ENCODE results near the gene NEK1.
"Not testable (repeated sequence)": the region's sequence is repeated elsewhere in the genome, so short reads cannot be mapped to it uniquely, and the experiment has no call there.

Gene NEK1

GRCh38 chr4:169626331-169627282 is 14.2 kb upstream of the NEK1 start:
- DNase-seq, result no peak

GRCh38 chr4:169625886-169626285 is 13.5 kb upstream of the NEK1 start:
- DNase-seq, result no peak

GRCh38 chr4:169624012-169624411 is 11.6 kb upstream of the NEK1 start:
- not testable (repeated sequence) for DNase-seq

- DNase-seq, result no peak
These were observed 10.2 kb upstream of the NEK1 start for GRCh38 chr4:169622566-169622965.

- no peak for DNase-seq
These were observed 9.5 kb upstream of the NEK1 start for GRCh38 chr4:169621731-169622492.

- peak in 1 of 2 experiments; percentile 27 for DNase-seq
These were observed 8.5 kb upstream of the NEK1 start for GRCh38 chr4:169620880-169621248.

- peak; percentile 93 to 94 for DNase-seq
These were observed 7.8 kb upstream of the NEK1 start, which contains the start of gene CLCN3 for GRCh38 chr4:169619958-169620879. CLCN3 (plus strand) TSS chr4:169620578; CDS start chr4:169635929, 15,351 bp downstream.

GRCh38 chr4:169619518-169619957 is 7.2 kb upstream of the NEK1 start:
- peak; percentile 40 to 49 for DNase-seq

- no peak for DNase-seq
These were observed 6.6 kb upstream of the NEK1 start for GRCh38 chr4:169618986-169619385.

GRCh38 chr4:169618286-169618685 is 5.9 kb upstream of the NEK1 start:
- DNase-seq, result no peak

GRCh38 chr4:169617306-169617705 is 4.9 kb upstream of the NEK1 start:
- no peak for DNase-seq

- DNase-seq, result no peak
These were observed 4.5 kb upstream of the NEK1 start for GRCh38 chr4:169616846-169617245.

- peak in 1 of 2 experiments; percentile 36 for DNase-seq
These were observed 3.2 kb upstream of the NEK1 start for GRCh38 chr4:169615467-169616106.

- DNase-seq, result peak; percentile 72 to 77
These were observed 782 bp upstream of the NEK1 start for GRCh38 chr4:169612871-169613859.

- DNase-seq, result no peak
These were observed 1.2 kb downstream of the NEK1 start for GRCh38 chr4:169611157-169611556.

GRCh38 chr4:169604903-169605331 is 7.5 kb downstream of the NEK1 start:
- no peak for DNase-seq

GRCh38 chr4:169604131-169604900 is 8.1 kb downstream of the NEK1 start:
- no peak for DNase-seq

GRCh38 chr4:169603312-169603711 is 9.1 kb downstream of the NEK1 start:
- DNase-seq, result no peak

GRCh38 chr4:169601016-169601771 is 11.2 kb downstream of the NEK1 start:
- no peak for DNase-seq

Data from activated CD4-positive, alpha-beta T cell treated with anti-CD3 and anti-CD28 coated beads, Interleukin-2, amount 50 U/mL, for 48 hours (primary cell).